ENCODE measurements around the gene AKIRIN1.

AKIRIN1 gene

GRCh38 chr1:38958967-38959366, 32.1 kb upstream of the AKIRIN1 start:
- Histone ChIP-seq H3K4me3 (ENCODE audit: low read depth, low read length, poor library complexity, severe bottlenecking) (no peak overlapping the region), H3K27ac (ENCODE audit: low read depth, low read length, poor library complexity, severe bottlenecking) (no peak overlapping the region), H3K9me2 (ENCODE audit: low read depth, low read length) (no peaks in the 10 kb centered on the region), H3K4me1 (ENCODE audit: insufficient read depth, low read length, severe bottlenecking) (no peaks in the 10 kb centered on the region), H3K27me3 (ENCODE audit: insufficient read depth, low read length) (no peaks in the 10 kb centered on the region), H2AFZ (ENCODE audit: low read length) (no peak overlapping the region), H3K9ac (ENCODE audit: low read length) (no peak overlapping the region), H3K4me2 (ENCODE audit: low read length) (no peak overlapping the region), H3K9me3 (ENCODE audit: low read length) (no peaks in the 10 kb centered on the region), H4K20me1 (ENCODE audit: insufficient read depth, low read length) (no peaks in the 10 kb centered on the region), H3F3A (ENCODE audit: insufficient read depth, low read length) (no peaks in the 10 kb centered on the region), H3K36me3 (ENCODE audit: insufficient read depth, low read length) (no peaks in the 10 kb centered on the region), H3K79me2 (ENCODE audit: insufficient read depth, low read length) (no peaks in the 10 kb centered on the region)
- no peak for TF ChIP-seq CTCF (IDR thresholded peaks at IDR 0.05; ENCODE audit: low read length)
- no peak for TF ChIP-seq EZH2 (IDR thresholded peaks at IDR 0.05; ENCODE audit: borderline replicate concordance, low read length)

- Histone ChIP-seq H3K27ac (ENCODE audit: low read depth, low read length, poor library complexity, severe bottlenecking) (no peak overlapping the region), H3K79me2 (ENCODE audit: insufficient read depth, low read length) (no peaks in the 10 kb centered on the region), H3K4me1 (ENCODE audit: insufficient read depth, low read length, severe bottlenecking) (no peaks in the 10 kb centered on the region), H3F3A (ENCODE audit: insufficient read depth, low read length) (no peaks in the 10 kb centered on the region), H3K4me3 (ENCODE audit: low read depth, low read length, poor library complexity, severe bottlenecking) (no peak overlapping the region), H3K4me2 (ENCODE audit: low read length) (no peak overlapping the region), H3K36me3 (ENCODE audit: insufficient read depth, low read length) (no peaks in the 10 kb centered on the region), H4K20me1 (ENCODE audit: insufficient read depth, low read length) (no peaks in the 10 kb centered on the region), H3K9ac (ENCODE audit: low read length) (no peak overlapping the region), H3K27me3 (ENCODE audit: insufficient read depth, low read length) (no peaks in the 10 kb centered on the region), H3K9me3 (ENCODE audit: low read length) (no peaks in the 10 kb centered on the region), H3K9me2 (ENCODE audit: low read depth, low read length) (no peaks in the 10 kb centered on the region), H2AFZ (ENCODE audit: low read length) (no peak overlapping the region)
- TF ChIP-seq CTCF (IDR thresholded peaks at IDR 0.05; ENCODE audit: low read length), result no peak
- TF ChIP-seq EZH2 (IDR thresholded peaks at IDR 0.05; ENCODE audit: borderline replicate concordance, low read length), result no peak
Observed at GRCh38 chr1:38962113-38962512, 29.0 kb upstream of the AKIRIN1 start.

- Histone ChIP-seq H3K27ac (ENCODE audit: low read depth, low read length, poor library complexity, severe bottlenecking) (no peak overlapping the region), H3K79me2 (ENCODE audit: insufficient read depth, low read length) (no peaks in the 10 kb centered on the region), H3F3A (ENCODE audit: insufficient read depth, low read length) (no peaks in the 10 kb centered on the region), H3K9ac (ENCODE audit: low read length) (no peak overlapping the region), H3K27me3 (ENCODE audit: insufficient read depth, low read length) (no peaks in the 10 kb centered on the region), H2AFZ (ENCODE audit: low read length) (no peak overlapping the region), H3K4me2 (ENCODE audit: low read length) (no peak overlapping the region), H4K20me1 (ENCODE audit: insufficient read depth, low read length) (no peaks in the 10 kb centered on the region), H3K4me1 (ENCODE audit: insufficient read depth, low read length, severe bottlenecking) (no peaks in the 10 kb centered on the region), H3K9me2 (ENCODE audit: low read depth, low read length) (no peaks in the 10 kb centered on the region), H3K4me3 (ENCODE audit: low read depth, low read length, poor library complexity, severe bottlenecking) (no peak overlapping the region), H3K36me3 (ENCODE audit: insufficient read depth, low read length) (no peaks in the 10 kb centered on the region), H3K9me3 (ENCODE audit: low read length) (no peaks in the 10 kb centered on the region)
- TF ChIP-seq EZH2 (IDR thresholded peaks at IDR 0.05; ENCODE audit: borderline replicate concordance, low read length), result no peak
- TF ChIP-seq CTCF (IDR thresholded peaks at IDR 0.05; ENCODE audit: low read length), result no peak
Observed at GRCh38 chr1:38962560-38962959, 28.5 kb upstream of the AKIRIN1 start.

All from OCI-LY1 (cell line).